Lower leg skin (tissue), 4 donors: ENCODE measurements around the gene WDR6. TPM values are rescaled to one million over a fixed set of nuclear protein-coding genes. Genes with fewer than 3 reads are reported as not detected.

Source experiments
- DNase-seq, 2 donors: peaks; one replicate each; pipeline ENCODE4 v3.0.0-alpha.2; 2019; ENCODE audit warnings: low spot score in 2 of 2
- H3K4me3 ChIP-seq: fragments of 200-600 bp; sonication (generic); 2 replicates; pipeline ENCODE4 v1.5.1; 2017; ENCODE audit warnings: mild to moderate bottlenecking, low read depth; ENCODE audit not compliant: poor library complexity, severe bottlenecking
- POLR2A ChIP-seq, 2 donors: fragments of 450-650 bp; IDR thresholded peaks; one replicate each; pipeline ENCODE4 v1.6.1; 2016 to 2017; ENCODE audit warnings: antibody characterized with exemption in 2 of 2, mild to moderate bottlenecking in 1 of 2, moderate library complexity in 1 of 2
- WGBS, 2 donors: methylation state at CpG; one replicate each; pipeline ENCODE4 v1.1.5; 2018; 5-methylcytosine and 5-hydroxymethylcytosine counted together
- intact Hi-C: fragments of 100-400 bp; cut with DNase I; formaldehyde crosslinking; loops from one replicate; pipeline ENCODE4 v1.15.0; 2023; ENCODE audit warnings: low total_unique reads
- total RNA-seq, 4 donors: library from RNA; depleted of rRNA; stranded (reverse); fragments of >200 nt; gene quantifications; one replicate each; pipeline ENCODE4 v1.1.0, GENCODE V29; 2016
- TF ChIP-seq, protein P1 (sequence below), 3 donors: fragments of 450-650 bp; IDR thresholded peaks; one replicate each; pipeline ENCODE4 v1.5.1; 2016; ENCODE audit warnings: antibody characterized with exemption in 3 of 3, mild to moderate bottlenecking in 3 of 3, moderate library complexity in 2 of 3

The WDR6 gene
- total RNA-seq, 4 donors from 2014 or later: 39.5 to 86.9 (median 49.8) TPM

DNA sequence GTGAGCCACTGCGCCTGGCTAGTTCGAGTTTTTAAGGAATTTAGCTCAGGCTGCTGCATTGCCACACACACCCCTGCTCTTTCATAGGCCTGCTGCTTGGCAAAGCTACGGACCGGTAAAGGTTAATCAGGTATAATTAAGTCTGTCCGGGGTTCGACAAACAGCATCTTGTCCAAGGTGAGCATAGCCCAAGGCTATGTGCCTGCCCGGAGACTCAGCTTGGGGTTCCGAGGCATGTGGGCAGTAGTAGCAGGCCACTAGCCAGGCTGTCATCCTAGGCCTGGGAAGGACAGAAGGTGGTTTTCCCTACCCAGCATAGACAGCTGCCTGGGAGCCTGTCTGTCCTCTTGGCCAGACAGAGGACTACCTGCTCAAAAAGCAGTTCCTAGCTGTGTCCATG lies 10.6 kb upstream of the WDR6 start:
- DNase-seq: no peak
- WGBS, 2 donors: 88 to 94% methylated on average over 7 to 8 of the region's 8 CpGs
- no peak overlapping the region for H3K4me3 ChIP-seq
- intact Hi-C loops: no loop called here
- no peak for TF ChIP-seq POLR2A (IDR thresholded peaks at IDR 0.05)
- TF ChIP-seq, protein P1, sequence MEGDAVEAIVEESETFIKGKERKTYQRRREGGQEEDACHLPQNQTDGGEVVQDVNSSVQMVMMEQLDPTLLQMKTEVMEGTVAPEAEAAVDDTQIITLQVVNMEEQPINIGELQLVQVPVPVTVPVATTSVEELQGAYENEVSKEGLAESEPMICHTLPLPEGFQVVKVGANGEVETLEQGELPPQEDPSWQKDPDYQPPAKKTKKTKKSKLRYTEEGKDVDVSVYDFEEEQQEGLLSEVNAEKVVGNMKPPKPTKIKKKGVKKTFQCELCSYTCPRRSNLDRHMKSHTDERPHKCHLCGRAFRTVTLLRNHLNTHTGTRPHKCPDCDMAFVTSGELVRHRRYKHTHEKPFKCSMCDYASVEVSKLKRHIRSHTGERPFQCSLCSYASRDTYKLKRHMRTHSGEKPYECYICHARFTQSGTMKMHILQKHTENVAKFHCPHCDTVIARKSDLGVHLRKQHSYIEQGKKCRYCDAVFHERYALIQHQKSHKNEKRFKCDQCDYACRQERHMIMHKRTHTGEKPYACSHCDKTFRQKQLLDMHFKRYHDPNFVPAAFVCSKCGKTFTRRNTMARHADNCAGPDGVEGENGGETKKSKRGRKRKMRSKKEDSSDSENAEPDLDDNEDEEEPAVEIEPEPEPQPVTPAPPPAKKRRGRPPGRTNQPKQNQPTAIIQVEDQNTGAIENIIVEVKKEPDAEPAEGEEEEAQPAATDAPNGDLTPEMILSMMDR (IDR thresholded peaks at IDR 0.05): no peak

GRCh38 chr3:48997102-48997635 lies 10.0 kb upstream of the WDR6 start:
- WGBS, 2 donors: 79 to 93% methylated on average over 7 to 8 of the region's 8 CpGs
- no peak overlapping the region for H3K4me3 ChIP-seq
- DNase-seq: no peak
- no peak for TF ChIP-seq POLR2A (IDR thresholded peaks at IDR 0.05)
- TF ChIP-seq, protein P1 (IDR thresholded peaks at IDR 0.05): no peak
- intact Hi-C loops: no loop called here

DNA sequence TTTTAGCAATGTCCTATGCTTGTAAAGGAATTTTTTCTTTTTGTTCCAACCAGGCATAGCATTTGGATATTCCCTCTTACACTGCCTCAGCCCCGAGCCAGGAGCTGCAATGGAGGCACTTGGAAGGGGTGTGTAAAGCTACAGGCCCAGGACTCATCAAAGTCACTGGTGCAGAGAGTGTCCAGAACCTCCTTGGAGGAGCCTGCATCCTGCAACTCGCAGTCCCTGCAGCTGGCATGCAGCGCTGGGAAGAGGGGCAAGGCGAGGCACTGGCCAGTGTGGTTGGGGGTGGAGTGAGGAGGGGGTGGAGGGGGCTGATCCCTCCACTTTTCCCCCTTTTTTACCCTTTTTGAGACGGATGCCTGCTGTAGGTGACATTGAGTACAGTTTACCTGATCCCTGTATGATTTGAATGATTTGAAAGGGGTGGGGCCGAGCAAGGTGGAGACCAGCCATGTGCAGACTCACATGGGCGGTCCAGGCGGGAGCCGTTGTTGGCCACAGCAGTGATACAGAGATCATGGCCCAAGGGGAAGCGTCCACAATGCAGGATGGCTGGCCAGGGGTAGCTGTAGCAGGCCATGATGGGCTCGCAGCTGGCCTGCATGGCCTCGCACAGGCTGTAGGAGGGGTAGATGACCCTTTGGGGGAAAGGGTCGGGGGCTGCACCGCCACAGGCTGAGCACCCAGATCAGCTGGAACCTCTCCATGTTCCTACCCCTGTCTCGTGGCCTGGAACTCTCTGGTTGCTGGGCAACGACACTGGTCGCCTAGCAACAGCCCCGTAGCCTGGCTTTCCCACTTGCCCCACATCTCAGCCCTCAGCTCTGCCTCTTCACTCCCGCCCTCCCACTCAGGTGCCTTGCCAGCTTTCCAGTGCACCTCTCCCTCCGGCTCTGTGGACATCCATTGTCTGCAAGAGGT lies 9.2 kb upstream of the WDR6 start:
- 84 to 85% methylated on average over 20 of the region's 20 CpGs for WGBS, 2 donors

DNA sequence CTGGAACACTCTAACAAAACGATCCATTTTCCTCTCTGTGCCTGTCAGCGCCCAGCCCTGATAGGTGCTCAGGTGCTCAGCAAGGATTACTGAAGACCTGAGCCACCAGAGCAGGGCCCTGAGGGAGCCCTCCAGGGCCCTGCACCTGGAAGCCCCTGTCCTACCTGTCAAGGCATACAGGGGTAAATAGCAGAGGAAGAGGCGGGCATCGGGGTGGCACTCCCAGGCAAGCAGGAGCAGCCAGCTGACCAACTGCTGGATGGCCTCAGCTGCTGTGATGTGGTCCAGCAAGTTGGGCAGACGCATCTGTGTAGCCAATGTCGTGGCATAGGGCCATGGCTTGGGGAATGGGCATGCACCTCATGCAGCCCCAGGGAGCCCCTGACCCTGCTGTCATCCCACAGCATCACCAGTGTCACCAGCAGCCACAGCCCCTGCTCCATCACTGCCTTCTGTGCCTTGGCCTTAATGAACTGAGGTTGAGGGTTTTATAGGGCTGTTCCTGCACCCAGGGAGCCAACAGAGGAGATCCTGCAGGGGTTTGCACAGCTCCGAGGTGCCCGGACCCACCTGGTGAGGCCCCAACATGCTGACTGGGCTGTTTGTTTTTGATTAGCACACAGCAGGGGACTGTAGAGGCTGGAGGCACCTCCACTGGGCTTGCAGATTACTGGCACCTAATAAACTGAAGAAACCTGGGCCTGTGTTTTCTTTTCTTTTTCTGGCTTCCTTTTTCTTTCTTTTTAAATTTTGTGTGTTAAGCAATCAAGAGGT lies 7.9 kb upstream of the WDR6 start:
- intact Hi-C loops: no loop called here
- no peak for TF ChIP-seq POLR2A (IDR thresholded peaks at IDR 0.05)
- TF ChIP-seq, protein P1 (IDR thresholded peaks at IDR 0.05): no peak
- no peak for DNase-seq
- H3K4me3 ChIP-seq: no peak overlapping the region
- 83% methylated on average over 7 to 8 of the region's 8 CpGs for WGBS, 2 donors

More for the DNA sequence above, 9.2 kb upstream of the WDR6 start:
- no peak overlapping the region for H3K4me3 ChIP-seq
- no peak for DNase-seq
- intact Hi-C loops: no loop called here
- no peak for TF ChIP-seq POLR2A (IDR thresholded peaks at IDR 0.05)
- TF ChIP-seq, protein P1 (IDR thresholded peaks at IDR 0.05): no peak

GRCh38 chr3:49001155-49001554 lies 6.0 kb upstream of the WDR6 start:
- no peak for DNase-seq
- 84 to 88% methylated on average over 5 to 6 of the region's 6 CpGs for WGBS, 2 donors
- intact Hi-C loops: no loop called here
- H3K4me3 ChIP-seq: no peak overlapping the region
- TF ChIP-seq, protein P1 (IDR thresholded peaks at IDR 0.05): no peak
- no peak for TF ChIP-seq POLR2A (IDR thresholded peaks at IDR 0.05)
